Measurements from ENCODE around the gene APLNR. TPM values are rescaled to one million over a fixed set of nuclear protein-coding genes. Genes with fewer than 3 reads are reported as not detected.
A peak's percentile ranks its signal among the peaks of the same experiment; 100 is the strongest.

APLNR gene
- total RNA-seq, 1 donor from 2014 or later = 1.8 TPM

DNA sequence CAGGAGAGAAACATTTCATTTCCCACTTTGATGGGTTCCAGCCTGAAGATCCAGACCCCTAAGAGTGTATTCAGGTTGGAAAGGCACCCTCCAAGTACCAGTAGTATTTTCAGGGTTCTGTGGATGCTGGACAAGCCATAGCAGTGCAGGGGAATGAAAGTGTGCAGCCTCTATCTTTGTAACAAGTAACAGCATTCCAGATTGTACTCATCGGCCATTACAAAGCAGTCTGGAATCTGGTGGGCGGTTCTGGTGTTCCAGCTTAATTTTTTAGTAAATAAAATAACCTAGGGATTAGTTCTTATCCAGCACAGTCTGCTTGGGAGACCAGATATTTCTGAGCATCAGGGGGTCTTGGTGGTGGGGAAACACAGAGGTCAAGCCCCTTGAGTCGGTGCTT is 22.6 kb downstream of the APLNR start:
- ATAC-seq = no peak

DNA sequence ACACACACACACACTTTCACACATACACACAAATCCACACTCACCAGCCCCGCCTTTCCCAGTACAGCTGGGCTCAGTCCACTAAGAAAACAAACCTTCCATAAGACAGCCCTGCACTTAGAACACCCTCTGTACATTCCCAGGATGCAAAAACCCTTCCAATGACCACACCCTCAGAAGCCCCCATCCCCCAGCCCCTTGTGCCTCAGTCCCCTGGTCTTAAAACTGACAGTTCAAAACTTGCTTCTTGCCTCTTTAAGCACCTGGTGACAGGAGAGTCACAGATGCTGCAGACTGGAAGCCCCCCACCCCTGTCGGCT is 23.0 kb downstream of the APLNR start:
- ATAC-seq = no peak

DNA sequence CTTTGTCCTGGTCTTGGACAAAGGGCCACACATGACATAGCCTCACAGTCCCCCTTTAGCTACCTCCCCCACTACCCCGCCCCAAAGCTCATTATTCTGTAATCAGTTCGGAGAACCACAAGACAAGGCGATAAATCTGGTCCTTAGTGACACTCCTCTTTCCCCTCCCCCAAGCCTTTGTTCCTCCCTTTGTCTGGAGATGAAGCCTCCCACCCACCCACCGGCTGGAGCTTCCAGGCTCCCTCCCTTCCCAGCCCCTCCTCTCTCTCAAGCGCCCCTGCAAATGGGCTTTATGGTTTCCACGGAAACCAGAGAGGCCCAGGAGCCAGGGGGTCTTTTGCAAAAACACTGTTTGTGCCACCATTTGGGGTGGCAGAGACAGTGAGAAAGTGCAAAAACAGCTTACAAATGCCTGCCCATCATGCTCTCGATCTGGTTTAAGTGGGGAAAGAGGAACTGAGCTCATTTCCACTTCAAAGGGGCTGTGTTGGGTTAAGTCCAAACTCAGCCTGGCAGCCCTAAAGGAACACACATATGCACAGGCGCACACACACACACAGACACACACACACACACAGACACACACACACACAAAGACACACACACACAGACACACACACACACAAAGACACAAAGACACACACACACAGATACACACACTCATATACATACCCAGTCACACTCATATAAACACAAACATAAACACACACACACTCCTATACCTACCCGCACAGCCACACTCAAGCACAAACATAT is 23.5 kb downstream of the APLNR start:
- ATAC-seq = no peak

DNA sequence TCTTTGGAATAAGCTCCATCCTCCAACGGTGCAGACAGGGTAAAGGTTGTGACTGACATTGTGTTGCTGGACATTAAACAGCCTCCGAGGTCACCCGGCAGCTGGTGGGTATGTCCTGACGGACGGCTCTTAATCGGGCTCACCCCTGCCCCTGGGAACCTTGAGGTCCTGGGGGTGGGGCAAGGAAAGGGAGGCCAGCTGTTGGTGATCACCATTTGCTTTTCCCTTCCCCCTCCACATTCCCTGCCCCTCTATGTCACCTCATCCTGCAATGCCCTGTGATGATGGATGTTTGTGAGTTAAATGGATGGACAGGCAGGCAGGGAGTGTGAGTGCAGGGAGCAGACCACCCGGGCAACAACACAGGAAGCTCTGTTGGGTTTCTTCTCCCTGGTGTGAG is 26.3 kb downstream of the APLNR start:
- ATAC-seq = peak; percentile 31

DNA sequence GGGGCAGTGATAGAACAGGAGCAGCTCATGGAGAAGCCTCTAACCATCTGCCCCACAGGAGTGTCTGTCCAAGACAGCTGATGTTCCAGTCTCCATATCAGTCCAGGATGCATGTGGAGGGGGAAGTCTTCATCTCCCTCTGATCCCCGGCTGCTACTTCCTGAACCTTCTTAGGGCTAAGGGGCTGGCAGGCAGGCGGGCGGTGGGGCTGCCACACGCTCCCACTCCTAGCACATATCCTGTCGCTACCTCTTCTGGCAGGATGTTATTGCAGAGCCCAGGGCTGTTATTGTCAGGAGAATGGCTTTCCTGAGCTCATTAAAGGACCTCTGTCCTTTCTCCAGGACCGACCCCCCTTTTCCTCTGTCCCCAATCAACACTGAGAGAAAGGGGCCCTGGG is 29.9 kb downstream of the APLNR start:
- ATAC-seq = peak; percentile 24

- peak; percentile 35 for ATAC-seq
Measured at GRCh38 chr11:57205041-57205641, 31.9 kb downstream of the APLNR start.

DNA sequence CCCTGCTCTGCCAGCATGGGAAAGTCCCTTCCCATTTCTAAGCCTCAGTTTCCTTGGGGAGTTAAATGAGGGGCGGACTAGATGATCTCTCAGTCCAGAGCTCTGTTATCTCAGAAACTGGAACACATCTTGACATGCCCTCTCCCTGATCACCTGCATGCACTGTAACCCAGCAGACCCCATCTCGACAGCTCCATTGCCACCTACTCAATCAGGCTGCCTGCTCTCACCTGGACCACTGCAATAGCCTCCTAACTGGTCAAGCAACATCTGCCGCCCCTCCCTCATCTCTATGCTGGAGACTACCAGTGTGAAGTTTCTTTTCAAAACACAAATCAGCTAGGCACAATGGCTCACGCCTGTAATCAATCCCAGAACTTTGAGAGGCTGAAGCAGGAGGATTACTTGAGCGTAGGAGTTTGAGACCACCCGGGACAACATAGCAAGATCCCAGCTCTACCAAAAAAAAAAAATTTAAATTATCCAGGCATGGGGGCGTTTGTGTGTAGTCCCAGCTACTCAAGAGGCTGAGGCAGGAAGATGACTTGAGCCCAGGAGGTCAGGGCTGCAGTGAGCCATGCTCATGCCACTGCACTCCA is 33.1 kb downstream of the APLNR start:
- ATAC-seq = no peak

GRCh38 chr11:57203359-57203758 is 33.7 kb downstream of the APLNR start:
- ATAC-seq = no peak

DNA sequence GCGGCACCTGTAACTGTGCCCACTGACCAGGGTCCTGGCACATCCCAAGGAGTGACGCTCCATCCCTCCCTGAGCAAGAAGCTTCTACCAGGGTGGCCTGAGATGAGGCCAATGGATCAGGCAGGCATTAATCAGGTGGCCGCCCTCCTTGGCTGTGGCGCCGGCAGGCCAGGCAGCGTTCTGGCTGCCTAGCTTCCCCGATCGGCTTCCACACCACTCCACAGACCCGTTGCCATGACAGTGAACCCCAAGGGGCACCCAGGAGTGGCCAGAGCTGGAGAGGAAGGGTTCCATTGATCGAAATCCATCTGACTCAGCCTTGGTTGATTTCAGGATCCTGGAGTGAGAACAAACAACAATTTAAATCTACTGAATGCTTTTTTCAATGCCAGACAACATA is 34.8 kb downstream of the APLNR start:
- no peak for ATAC-seq

DNA sequence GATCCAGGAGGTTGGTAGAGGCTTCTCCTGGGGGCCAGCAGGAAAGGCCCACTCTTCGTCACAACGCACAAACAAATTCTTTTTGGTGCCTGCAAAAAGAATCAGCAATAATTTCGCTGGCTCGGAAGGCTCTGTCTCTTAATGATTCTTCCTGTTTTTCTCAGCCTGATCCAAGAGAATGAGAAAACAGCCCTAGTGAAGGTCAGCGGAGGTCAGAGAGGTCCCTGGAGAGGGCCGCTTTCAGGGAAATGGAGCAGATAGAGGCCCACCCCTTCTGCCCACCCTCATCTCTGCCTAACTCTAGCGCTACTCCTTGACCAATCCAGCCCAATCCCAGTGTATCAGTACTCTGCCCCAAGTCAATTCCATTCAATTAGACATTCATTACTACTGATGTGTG is 36.1 kb downstream of the APLNR start:
- ATAC-seq = no peak

DNA sequence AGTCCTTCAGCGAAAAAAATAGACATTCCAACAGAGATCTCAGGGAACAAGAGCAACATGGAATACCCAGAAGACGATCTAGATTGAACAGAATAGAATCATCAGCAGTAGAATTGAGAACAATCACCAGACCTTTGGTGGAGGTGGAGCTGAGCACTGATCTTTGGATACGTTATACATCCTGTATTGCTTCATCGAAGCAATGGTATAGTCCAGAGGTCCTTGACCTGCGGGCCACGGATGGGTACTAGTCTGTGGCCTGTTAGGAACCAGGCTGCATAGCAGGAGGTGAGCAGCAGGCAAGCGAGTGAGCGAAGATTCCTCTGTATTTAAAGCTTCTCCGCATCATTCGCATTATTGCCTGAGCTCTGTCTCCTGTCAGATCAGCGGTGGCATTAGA is 37.7 kb downstream of the APLNR start:
- no peak for ATAC-seq

GRCh38 chr11:57197762-57198161 is 39.3 kb downstream of the APLNR start:
- no peak for ATAC-seq

DNA sequence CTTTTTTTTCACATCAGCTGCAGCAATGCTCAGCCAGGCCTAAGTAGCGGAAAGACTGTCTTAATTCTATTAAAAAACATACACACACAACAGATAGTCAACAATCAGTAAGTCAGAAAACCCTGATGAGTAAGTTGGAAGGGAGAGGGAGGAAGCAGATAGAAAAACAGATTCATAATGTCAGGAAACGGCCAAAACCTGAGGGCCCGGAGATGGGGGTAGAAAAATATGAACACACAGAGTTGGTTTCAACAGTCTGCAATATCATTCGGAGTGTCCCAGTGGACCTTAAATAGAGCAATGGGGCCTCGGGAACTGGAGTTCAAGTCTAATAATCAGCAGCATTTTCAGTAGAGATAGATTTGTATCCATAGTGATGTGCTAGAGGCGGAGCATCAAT is 40.5 kb downstream of the APLNR start:
- no peak for ATAC-seq

- ATAC-seq = no peak
Measured at GRCh38 chr11:57192316-57192715, 44.7 kb downstream of the APLNR start.

GRCh38 chr11:57191311-57192219 is 45.5 kb downstream of the APLNR start:
- ATAC-seq = no peak

DNA sequence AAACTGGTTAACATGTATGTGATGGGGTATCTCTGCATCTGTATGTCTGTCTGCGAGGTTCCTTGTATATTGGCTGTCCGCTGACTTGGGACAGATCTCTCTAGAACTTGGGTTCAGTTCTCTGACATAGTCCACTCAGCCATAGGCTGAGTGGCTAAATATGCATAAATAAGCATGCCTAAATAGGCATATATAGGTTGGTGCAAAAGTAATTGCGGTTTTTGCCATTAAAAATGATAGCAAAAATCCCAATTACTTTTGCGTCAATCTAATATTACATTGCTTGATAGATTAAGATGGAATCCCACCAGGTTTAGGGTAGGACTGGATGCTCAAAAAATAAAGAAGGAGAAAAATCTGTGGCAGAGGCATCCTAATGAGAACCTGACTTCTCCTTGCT is 46.5 kb downstream of the APLNR start:
- no peak for ATAC-seq

Other genes with a start within 250 kb of the APLNR start
- not detected for gene OR5AK2, start 248.3 kb downstream of the APLNR start, total RNA-seq
- gene LRRC55, start 55.3 kb downstream of the APLNR start, total RNA-seq = 0.08 TPM
- gene TNKS1BP1, start 87.7 kb upstream of the APLNR start, total RNA-seq = 160 TPM
- gene SSRP1, start 98.6 kb upstream of the APLNR start, total RNA-seq = 74.9 TPM
- not detected for gene P2RX3, start 101.1 kb upstream of the APLNR start, total RNA-seq
- gene PRG3, start 143.9 kb upstream of the APLNR start, total RNA-seq = not detected
- not detected for gene PRG2, start 153.4 kb upstream of the APLNR start, total RNA-seq
- gene SLC43A3, start 189.9 kb upstream of the APLNR start, total RNA-seq = 28.2 TPM
- 0.56 TPM for gene RTN4RL2, start 223.3 kb upstream of the APLNR start, total RNA-seq

All from esophagus mucosa (tissue), 1 donor.